Activated naive CD4-positive, alpha-beta T cell treated with anti-CD3 and anti-CD28 coated beads, Interleukin-2, amount 50 U/mL, for 16 hours (primary cell): ENCODE results near the gene CLSTN2.

ENCODE experiments used
- DNase-seq: peaks from one replicate; pipeline ENCODE4 v3.0.0-alpha.2; 2020

Gene CLSTN2

GRCh38 chr3:140572334-140572733 lies 637.3 kb downstream of the CLSTN2 start:
- no peak for DNase-seq

- DNase-seq: no peak
These were observed 638.0 kb downstream of the CLSTN2 start for GRCh38 chr3:140573011-140573410.

DNA sequence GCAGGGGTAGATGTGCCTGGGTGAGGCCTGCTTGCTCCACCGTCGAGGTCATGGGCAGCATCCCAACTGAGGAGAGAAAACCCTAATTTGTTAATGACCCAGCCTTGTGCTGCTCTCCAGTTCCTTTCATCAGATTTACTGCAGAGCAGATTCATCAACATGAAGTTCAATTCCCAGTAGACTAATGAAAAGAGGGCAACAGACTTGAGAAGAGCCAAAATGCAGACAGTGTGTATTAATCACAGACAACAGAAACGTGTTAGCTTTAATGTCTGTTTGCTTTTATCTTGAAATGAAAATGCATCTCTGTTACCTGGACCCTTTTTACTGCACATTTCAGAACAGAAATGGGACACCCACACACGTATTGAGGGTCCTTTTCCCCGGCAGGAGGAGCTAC lies 639.4 kb downstream of the CLSTN2 start:
- DNase-seq: no peak

DNA sequence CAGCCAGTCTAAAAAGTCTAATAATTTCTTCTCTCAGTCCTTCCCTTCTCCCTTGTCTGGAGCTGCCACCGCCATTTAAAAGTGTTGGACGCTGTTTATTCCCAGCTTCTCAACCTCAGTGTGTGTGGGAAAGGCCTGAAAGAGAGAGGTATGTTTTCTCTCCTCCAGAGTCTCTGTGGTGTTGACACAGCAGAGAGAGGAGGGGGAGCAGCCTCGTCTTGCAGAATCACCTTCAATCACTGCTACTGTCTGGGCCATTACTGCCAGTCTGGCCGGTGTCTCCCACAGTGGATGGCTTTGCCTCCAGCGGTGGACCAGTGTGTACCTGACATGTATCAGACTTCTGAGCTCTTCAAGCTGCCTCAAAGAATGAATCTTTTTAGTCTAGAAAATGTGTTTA lies 641.5 kb downstream of the CLSTN2 start:
- DNase-seq: no peak

GRCh38 chr3:140577911-140578310 lies 642.9 kb downstream of the CLSTN2 start:
- DNase-seq: no peak

DNA sequence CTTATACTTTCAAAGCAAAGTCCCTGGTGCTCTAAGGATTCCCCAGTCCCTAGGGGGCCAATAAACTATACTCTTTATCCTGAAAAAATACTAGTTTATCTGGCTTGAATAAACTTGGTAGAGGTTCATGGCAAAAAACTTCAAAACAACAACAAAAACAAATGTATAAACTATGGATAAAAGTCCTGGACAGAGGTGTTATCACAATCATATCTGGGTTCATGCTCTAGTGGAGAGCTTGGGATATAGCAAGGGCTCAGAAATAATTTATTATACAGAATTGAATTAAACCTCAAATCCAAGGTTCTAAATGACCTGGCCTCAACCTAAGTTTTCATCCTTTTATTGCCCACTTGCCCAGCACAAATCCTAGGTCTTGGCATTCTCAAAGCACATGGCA lies 644.3 kb downstream of the CLSTN2 start:
- DNase-seq: no peak

DNA sequence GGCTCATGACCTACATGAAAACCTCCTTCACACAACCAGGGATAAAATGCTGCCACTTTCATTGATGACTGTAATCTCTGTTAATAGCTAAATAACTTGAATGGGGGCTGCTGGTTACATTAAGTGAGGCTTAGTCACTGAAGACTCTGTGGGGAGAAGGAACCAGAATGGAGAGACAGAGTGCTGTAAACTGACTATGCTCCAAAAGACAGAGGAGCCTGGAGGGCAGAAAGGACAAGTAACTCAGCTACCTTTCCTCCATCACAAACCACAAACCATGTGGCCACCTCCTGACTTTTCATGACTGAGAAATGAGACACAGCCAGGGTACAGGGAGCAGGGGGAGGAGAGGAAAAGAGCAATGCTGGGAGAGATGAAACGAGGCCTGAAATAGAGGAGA lies 645.8 kb downstream of the CLSTN2 start:
- no peak for DNase-seq

DNA sequence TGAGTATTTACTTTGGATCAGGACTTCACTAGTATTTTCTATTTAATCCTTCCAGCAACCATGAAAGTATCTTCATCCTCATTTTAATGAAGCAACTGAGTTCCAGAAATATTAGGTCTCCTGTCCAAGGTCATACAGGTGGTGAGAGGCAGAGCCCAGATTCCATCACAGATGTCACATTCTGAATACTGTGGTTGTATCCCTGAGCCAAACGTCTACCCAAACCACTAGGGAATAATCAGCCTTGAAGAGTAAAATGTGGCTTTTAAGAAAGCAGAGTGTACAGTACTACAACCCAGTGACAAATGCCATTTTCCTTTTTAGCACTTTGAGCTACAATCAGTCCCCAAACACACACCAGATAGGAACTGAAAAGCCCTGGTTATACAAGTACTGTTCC lies 649.6 kb downstream of the CLSTN2 start:
- DNase-seq: no peak

GRCh38 chr3:140585828-140586227 lies 650.8 kb downstream of the CLSTN2 start:
- no peak for DNase-seq

GRCh38 chr3:140586311-140586710 lies 651.3 kb downstream of the CLSTN2 start:
- no peak for DNase-seq

DNA sequence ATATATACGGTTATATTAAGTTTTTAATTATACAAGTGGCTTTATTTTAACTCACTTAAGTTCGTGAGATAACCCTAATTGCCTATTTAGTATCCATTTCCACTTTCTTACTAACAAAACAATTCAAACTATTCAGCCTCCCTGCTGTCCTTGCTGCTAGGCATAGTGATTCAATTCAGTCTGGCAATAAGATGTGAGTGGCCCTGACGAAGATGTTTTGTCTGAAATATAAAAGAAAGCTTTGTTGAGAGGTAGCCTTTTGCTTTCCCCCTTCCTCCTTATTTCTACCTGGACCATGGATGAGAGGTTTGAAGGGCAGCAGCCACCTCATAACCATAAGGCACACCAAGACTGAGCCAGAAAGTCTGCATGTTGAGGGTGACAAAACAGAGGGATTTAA lies 653.6 kb downstream of the CLSTN2 start:
- DNase-seq: no peak

DNA sequence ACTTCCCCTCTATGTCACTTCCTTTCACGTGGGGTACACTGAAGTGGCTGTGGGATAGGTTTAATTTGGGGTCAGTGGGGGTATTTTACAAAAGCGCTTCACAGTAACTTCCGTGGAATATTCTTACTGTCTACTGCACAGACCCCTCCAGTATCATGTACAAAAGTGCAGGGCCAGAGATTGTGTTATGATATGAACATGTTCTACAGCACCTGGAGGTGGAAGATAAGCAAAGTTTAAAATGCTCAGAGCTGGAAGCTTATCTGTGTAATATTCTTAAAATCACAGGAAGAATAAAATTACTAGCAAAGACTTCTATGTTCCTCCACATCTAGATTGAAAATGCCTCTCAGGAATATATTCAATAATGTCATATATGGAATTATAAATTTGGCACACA lies 658.8 kb downstream of the CLSTN2 start:
- DNase-seq: no peak

- no peak for DNase-seq
These were observed 660.3 kb downstream of the CLSTN2 start for GRCh38 chr3:140595295-140595694.

- no peak for DNase-seq
These were observed 662.4 kb downstream of the CLSTN2 start for GRCh38 chr3:140597364-140597763.

DNA sequence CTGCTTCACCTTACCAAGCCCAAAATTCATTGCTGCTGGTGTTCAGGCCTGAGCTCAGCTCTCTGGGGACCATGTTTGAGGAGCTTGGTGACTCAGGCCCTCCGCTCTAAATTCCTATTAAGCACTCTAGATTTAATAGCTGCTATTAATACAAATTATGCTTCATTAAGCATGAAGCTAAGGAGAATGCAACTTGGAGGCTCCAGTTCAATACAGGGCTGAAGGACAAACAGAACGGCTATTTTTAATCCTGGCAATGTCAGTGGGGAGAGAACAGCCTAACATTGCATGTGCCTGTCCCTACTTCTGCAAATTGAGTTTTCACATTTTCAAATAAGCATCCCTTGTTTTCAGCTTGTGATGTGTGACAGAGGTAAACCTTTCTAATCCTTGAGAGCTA lies 662.8 kb downstream of the CLSTN2 start:
- DNase-seq: no peak

DNA sequence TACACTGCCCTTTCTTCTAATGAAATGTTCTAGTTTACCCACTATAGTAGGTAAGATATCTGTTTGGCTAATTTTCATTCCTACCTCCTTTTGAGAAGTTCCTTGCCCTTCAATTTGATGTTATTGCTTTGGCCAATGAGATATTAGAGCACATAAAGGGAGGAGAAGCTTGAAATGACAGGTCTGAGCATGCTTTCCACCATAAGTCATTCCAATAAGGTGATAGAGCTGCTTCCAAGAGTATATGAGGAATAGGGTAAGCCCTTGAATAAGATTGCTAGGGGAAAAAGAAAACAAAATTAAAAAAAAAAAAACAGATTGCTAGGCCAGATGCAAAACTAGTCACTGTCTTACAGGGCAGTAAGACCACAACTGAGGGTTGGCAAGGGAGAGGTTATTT lies 664.0 kb downstream of the CLSTN2 start:
- no peak for DNase-seq

DNA sequence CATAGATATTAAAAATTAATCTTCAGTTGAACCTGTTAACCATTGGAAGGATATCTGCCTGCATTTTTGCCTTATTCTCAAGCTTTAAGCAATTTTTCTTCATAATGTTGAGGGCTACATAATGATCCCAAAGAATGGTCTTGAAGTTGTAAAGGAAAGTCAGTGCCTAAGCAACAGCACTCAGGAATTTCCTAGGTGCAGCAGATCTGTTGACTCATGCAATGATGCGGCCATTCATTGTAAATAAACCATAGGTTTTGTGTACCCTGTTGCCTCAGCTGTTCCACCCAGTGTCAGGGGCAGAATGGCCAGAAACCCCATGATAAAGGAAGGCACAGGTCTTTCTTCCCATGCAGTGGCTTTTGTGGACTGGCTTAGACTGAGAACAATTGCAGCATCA lies 664.5 kb downstream of the CLSTN2 start:
- no peak for DNase-seq

- DNase-seq: no peak
These were observed 666.9 kb downstream of the CLSTN2 start for GRCh38 chr3:140601881-140602280.

- no peak for DNase-seq
These were observed 667.8 kb downstream of the CLSTN2 start for GRCh38 chr3:140602781-140603180.

GRCh38 chr3:140603766-140604165 lies 668.8 kb downstream of the CLSTN2 start:
- no peak for DNase-seq

DNA sequence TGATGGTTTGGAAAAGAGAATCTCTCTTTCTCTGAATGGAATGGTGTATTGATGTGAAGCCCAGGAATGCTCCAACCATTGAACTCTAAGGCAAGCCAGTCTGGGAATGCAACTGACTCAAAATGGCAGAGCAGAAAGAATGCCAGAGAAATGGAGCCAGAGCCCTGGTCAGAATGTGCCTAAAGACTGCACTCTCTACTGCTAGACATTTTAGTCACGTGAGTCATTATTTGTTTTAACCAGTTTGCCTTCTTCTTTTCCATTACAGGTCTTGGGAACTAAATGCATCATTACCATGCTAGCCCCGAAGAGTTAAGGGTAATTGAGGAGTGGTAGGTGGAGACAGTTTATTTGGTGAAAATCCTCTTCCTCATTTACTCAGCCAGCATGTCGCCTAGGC lies 675.6 kb downstream of the CLSTN2 start:
- DNase-seq: no peak

- no peak for DNase-seq
These were observed 679.0 kb downstream of the CLSTN2 start for GRCh38 chr3:140614001-140614400.

DNA sequence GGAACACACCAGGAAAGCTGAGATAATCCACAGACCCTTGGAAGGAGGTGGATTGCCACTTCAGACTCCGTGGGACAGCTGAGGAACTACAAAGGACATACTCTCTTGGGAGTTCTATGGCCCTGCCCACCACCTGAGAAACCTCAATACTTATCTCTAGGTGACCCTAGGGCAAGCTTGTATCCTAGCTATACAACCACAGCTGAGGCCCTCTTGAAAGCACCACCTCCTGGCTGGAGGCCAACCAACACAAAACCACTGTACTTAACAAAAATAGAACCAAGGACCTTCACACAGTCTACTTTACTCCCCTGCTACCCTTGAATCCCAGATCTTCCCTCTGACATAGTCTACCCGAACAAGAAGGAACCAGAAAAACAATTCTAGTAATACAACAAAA lies 682.1 kb downstream of the CLSTN2 start:
- DNase-seq: no peak

GRCh38 chr3:140626856-140627255 lies 691.9 kb downstream of the CLSTN2 start:
- no peak for DNase-seq
